ENCODE data around the gene CORO2A. TPM values are rescaled to one million over a fixed set of nuclear protein-coding genes. Genes with fewer than 3 reads are reported as not detected.

The CORO2A gene
- total RNA-seq, 2 donors from 2014 or later, result 1.2 to 3.1 TPM

DNA sequence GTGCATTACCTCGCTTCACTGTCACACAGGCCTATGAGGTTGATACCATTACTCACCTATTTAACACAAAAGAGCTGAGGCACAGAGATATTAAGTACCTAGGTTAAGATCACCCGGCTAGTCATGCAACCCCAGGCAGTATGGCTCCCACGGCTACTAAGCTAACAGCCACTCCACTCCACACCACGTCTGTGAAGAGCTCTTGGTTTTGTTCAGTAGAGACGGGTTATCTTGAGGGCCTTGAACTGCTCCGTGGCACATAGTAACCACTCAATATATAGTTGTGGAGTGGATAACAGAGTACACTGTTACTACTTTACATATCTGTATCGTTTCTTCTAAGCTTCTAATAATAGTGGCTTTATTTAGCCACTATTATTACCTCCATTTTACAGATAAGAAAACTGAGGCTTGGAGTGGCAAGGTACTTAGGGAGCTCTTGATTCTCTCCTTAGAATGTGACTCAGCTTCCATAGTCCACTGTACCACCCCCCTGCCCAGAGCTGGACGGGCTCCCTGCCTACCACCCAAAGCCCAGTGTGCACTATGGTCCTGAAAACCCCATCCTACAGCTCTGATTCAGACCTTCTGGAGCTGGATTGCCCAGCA, 1.0 kb upstream of the CORO2A start:
- Histone ChIP-seq H3K4me1 (ENCODE audit: control insufficient read depth in 1 of 2, low read depth in 2 of 2) (peaks cover 3 to 7% of the 10 kb centered on the region in 2 donors), H3K9me3 (no peaks in the 10 kb centered on the region), H3K27ac (peak overlapping the region in 1 of 2 donors; percentile 34), H3K36me3 (no peaks in the 10 kb centered on the region), H3K27me3 (replicated peaks; ENCODE audit: insufficient read depth) (no peaks in the 10 kb centered on the region), H3K4me3 (peak overlapping the region; percentile 97)
- DNase-seq (ENCODE audit: low spot score) (no peak), ATAC-seq (ENCODE audit: insufficient number of reproducible peaks, low FRiP score, low read depth) (no peak)
- TF ChIP-seq, protein P1, sequence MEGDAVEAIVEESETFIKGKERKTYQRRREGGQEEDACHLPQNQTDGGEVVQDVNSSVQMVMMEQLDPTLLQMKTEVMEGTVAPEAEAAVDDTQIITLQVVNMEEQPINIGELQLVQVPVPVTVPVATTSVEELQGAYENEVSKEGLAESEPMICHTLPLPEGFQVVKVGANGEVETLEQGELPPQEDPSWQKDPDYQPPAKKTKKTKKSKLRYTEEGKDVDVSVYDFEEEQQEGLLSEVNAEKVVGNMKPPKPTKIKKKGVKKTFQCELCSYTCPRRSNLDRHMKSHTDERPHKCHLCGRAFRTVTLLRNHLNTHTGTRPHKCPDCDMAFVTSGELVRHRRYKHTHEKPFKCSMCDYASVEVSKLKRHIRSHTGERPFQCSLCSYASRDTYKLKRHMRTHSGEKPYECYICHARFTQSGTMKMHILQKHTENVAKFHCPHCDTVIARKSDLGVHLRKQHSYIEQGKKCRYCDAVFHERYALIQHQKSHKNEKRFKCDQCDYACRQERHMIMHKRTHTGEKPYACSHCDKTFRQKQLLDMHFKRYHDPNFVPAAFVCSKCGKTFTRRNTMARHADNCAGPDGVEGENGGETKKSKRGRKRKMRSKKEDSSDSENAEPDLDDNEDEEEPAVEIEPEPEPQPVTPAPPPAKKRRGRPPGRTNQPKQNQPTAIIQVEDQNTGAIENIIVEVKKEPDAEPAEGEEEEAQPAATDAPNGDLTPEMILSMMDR (IDR thresholded peaks at IDR 0.05), result no peak

DNA sequence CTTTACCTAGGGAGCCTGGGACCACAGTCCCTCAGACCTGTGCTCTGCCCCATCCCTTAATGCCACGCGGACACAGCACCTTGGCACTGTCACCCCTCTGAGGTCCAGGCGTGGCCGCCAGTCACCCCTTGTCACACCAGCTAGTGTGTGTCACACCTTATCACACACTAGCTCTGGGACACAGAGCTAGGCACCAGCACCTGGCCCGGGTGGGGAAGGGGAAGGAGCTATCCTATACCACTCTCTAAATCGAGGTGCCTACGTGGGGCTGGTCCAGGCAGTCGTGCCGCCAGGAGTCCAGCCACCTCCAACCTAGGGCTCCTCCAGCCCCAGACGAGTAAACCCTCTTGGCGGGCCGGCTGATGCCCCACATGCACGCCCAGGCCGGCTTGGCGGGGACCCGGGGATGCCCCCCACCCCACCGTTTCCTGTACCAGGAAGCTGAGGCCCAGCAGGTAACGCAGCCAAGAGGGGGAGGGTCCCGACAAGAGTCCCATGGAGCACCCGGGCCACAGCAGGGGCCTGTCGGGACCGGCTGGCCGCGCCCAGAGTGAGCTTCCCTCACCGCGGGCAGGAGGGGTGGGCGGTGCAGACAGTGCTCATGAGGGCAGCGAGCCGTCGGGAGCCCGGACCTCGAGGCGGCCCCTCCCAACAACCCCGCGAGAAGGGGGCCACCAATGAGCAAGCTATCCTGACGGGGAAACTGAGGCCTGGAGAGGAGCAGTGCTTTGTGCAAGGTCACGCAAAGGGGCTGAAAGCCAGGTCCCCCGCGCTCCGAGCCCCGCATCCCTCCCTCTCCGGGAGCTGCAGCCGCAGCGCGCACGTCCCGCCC, 550 bp downstream of the CORO2A start:
- Histone ChIP-seq H3K4me3 (peak overlapping the region; percentile 97), H3K27ac (no peak overlapping the region), H3K4me1 (ENCODE audit: control insufficient read depth in 1 of 2, low read depth in 2 of 2) (peaks cover 3 to 7% of the 10 kb centered on the region in 2 donors), H3K27me3 (replicated peaks; ENCODE audit: insufficient read depth) (no peaks in the 10 kb centered on the region), H3K36me3 (no peaks in the 10 kb centered on the region), H3K9me3 (no peaks in the 10 kb centered on the region)
- TF ChIP-seq, protein P1 (IDR thresholded peaks at IDR 0.05), result no peak
- DNase-seq (ENCODE audit: low spot score) (no peak), ATAC-seq (ENCODE audit: insufficient number of reproducible peaks, low FRiP score, low read depth) (no peak)

DNA sequence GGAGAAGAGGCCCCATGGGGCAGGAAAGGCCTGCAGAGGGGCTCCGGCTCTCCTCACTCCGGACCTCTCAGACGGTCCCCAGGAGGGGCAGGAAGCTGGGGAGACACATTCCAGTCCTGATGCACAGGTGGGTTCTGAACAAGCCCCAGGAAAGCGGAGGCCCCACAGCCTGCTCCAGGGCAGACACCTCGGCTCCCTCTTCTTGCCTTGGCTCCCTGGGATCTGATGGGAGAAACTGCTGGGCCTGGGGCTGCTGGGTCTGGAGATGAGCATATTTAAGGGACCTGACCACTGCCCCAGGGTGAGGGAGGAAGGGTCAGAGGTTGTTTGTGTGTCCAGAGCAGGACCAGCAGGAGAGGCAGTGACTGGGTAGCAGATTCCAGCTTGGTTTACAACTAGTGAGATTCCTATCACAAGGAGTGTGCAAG, 1.2 kb downstream of the CORO2A start:
- no peaks in the 10 kb centered on the region for H3K36me3 ChIP-seq
- peaks cover 3 to 7% of the 10 kb centered on the region in 2 donors for H3K4me1 ChIP-seq (ENCODE audit: control insufficient read depth in 1 of 2, low read depth in 2 of 2)
- H3K27me3 ChIP-seq (replicated peaks; ENCODE audit: insufficient read depth), result no peaks in the 10 kb centered on the region
- no peak overlapping the region for H3K4me3 ChIP-seq
- no peaks in the 10 kb centered on the region for H3K9me3 ChIP-seq
- TF ChIP-seq, protein P1 (IDR thresholded peaks at IDR 0.05), result no peak
- DNase-seq (ENCODE audit: low spot score) (no peak), ATAC-seq (ENCODE audit: insufficient number of reproducible peaks, low FRiP score, low read depth) (no peak)
- H3K27ac ChIP-seq, result no peak overlapping the region

DNA sequence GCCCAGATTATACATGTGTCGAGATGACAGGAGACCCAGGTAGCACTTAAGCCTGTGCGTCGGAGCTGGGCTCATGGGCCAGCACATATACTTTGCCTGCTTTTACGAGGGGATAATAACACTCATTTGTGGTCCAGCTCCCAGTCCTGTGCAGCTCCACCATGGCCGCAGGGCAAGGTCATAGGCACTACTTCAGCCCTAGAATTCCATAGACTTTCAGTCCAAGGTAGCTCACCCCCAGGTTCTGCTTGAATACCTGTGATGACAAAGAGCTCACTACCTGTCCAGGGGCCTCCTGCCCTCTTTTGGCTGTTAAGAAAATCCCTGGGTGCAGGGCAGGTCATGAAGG, 1.7 kb downstream of the CORO2A start:
- no peak overlapping the region for H3K27ac ChIP-seq
- H3K36me3 ChIP-seq, result no peaks in the 10 kb centered on the region
- H3K27me3 ChIP-seq (replicated peaks; ENCODE audit: insufficient read depth), result no peaks in the 10 kb centered on the region
- TF ChIP-seq, protein P1 (IDR thresholded peaks at IDR 0.05), result no peak
- DNase-seq (ENCODE audit: low spot score) (no peak), ATAC-seq (ENCODE audit: insufficient number of reproducible peaks, low FRiP score, low read depth) (no peak)
- H3K4me1 ChIP-seq (ENCODE audit: control insufficient read depth in 1 of 2, low read depth in 2 of 2), result peaks cover 3 to 7% of the 10 kb centered on the region in 2 donors
- no peak overlapping the region for H3K4me3 ChIP-seq
- H3K9me3 ChIP-seq, result no peaks in the 10 kb centered on the region

DNA sequence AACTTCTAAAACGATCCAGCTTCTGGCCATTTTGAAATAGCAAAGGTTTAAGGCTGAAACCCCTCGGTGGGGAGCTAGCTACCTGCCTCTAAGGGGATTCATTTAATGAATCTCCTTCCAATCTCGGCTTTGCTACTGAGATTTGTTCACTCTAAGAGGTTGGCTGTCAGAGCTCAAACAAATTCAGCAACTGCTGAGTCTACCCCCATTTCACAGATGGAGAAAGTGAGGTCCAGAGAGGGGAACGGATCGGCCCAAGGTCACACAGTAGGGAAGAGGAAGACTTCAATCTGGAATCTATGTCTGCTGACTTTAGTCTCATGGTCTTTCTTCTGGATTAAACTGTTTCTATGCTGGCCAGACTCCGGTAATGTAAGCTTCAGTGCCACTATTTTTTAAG, 3.0 kb downstream of the CORO2A start:
- Histone ChIP-seq H3K36me3 (no peaks in the 10 kb centered on the region), H3K4me3 (no peak overlapping the region), H3K4me1 (ENCODE audit: control insufficient read depth in 1 of 2, low read depth in 2 of 2) (peaks cover 3 to 7% of the 10 kb centered on the region in 2 donors), H3K27ac (no peak overlapping the region), H3K9me3 (no peaks in the 10 kb centered on the region), H3K27me3 (replicated peaks; ENCODE audit: insufficient read depth) (no peaks in the 10 kb centered on the region)
- no peak for DNase-seq (ENCODE audit: low spot score)
- TF ChIP-seq, protein P1 (IDR thresholded peaks at IDR 0.05), result no peak
- no peak for ATAC-seq (ENCODE audit: insufficient number of reproducible peaks, low FRiP score, low read depth)
